ENCODE data around the gene MAST4.

- TF ChIP-seq CTCF (tag by site-specific recombination; IDR thresholded peaks at IDR 0.05) (no peak), ZBTB44 (tag by site-specific recombination; IDR thresholded peaks at IDR 0.05) (no peak)
- TF ChIP-seq, protein P1, sequence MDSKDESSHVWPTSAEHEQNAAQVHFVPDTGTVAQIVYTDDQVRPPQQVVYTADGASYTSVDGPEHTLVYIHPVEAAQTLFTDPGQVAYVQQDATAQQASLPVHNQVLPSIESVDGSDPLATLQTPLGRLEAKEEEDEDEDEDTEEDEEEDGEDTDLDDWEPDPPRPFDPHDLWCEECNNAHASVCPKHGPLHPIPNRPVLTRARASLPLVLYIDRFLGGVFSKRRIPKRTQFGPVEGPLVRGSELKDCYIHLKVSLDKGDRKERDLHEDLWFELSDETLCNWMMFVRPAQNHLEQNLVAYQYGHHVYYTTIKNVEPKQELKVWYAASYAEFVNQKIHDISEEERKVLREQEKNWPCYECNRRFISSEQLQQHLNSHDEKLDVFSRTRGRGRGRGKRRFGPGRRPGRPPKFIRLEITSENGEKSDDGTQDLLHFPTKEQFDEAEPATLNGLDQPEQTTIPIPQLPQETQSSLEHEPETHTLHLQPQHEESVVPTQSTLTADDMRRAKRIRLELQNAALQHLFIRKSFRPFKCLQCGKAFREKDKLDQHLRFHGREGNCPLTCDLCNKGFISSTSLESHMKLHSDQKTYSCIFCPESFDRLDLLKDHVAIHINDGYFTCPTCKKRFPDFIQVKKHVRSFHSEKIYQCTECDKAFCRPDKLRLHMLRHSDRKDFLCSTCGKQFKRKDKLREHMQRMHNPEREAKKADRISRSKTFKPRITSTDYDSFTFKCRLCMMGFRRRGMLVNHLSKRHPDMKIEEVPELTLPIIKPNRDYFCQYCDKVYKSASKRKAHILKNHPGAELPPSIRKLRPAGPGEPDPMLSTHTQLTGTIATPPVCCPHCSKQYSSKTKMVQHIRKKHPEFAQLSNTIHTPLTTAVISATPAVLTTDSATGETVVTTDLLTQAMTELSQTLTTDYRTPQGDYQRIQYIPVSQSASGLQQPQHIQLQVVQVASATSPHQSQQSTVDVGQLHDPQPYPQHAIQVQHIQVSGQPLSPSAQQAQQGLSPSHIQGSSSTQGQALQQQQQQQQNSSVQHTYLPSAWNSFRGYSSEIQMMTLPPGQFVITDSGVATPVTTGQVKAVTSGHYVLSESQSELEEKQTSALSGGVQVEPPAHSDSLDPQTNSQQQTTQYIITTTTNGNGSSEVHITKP (tag by site-specific recombination; IDR thresholded peaks at IDR 0.05) = no peak
- TF ChIP-seq, protein P2, sequence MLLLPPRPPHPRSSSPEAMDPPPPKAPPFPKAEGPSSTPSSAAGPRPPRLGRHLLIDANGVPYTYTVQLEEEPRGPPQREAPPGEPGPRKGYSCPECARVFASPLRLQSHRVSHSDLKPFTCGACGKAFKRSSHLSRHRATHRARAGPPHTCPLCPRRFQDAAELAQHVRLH (tag by site-specific recombination; IDR thresholded peaks at IDR 0.05) = no peak
Measured at GRCh38 chr5:66909364-66909763, 313.2 kb downstream of the MAST4 start.
